HG03521 (cell line): ENCODE data around the gene VAPA.

Experiments used
- ATAC-seq: cut with Tn5 transposase; IDR thresholded peaks from one replicate; pipeline ENCODE4 v1.9.1; 2021; ENCODE audit warnings: mild to moderate bottlenecking, moderate library complexity; ENCODE audit not compliant: unreplicated experiment

The VAPA gene

GRCh38 chr18:9913526-9914333, at the start of gene VAPA:
VAPA (plus strand) TSS chr18:9914016; CDS start chr18:9914257, 241 bp downstream.
- peak; percentile 73 for ATAC-seq

GRCh38 chr18:9865764-9866490, 47.9 kb upstream of the VAPA start:
- no peak for ATAC-seq

- no peak for ATAC-seq
These were observed 47.2 kb upstream of the VAPA start for GRCh38 chr18:9866627-9867026.

- no peak for ATAC-seq
These were observed 46.7 kb upstream of the VAPA start for GRCh38 chr18:9867071-9867594.

- ATAC-seq = no peak
These were observed 44.7 kb upstream of the VAPA start for GRCh38 chr18:9868857-9869714.

GRCh38 chr18:9869715-9870430, 43.9 kb upstream of the VAPA start:
- ATAC-seq = no peak

- no peak for ATAC-seq
These were observed 43.3 kb upstream of the VAPA start for GRCh38 chr18:9870431-9871008.

- no peak for ATAC-seq
These were observed 42.5 kb upstream of the VAPA start for GRCh38 chr18:9871244-9871746.

- no peak for ATAC-seq
These were observed 41.0 kb upstream of the VAPA start for GRCh38 chr18:9872823-9873222.

GRCh38 chr18:9874728-9875127, 39.1 kb upstream of the VAPA start:
- no peak for ATAC-seq

- ATAC-seq = no peak
These were observed 37.5 kb upstream of the VAPA start for GRCh38 chr18:9876212-9876866.

- no peak for ATAC-seq
These were observed 36.8 kb upstream of the VAPA start for GRCh38 chr18:9876867-9877654.

GRCh38 chr18:9877655-9878014, 36.2 kb upstream of the VAPA start:
- ATAC-seq = no peak

GRCh38 chr18:9878095-9878494, 35.7 kb upstream of the VAPA start:
- no peak for ATAC-seq

- ATAC-seq = no peak
These were observed 35.0 kb upstream of the VAPA start for GRCh38 chr18:9878783-9879242.

GRCh38 chr18:9884090-9884489, 29.7 kb upstream of the VAPA start:
- ATAC-seq = no peak

GRCh38 chr18:9884532-9885140, 29.2 kb upstream of the VAPA start:
- no peak for ATAC-seq
